ENCODE measurements around the gene WIF1. TPM values are rescaled to one million over a fixed set of nuclear protein-coding genes. Genes with fewer than 3 reads are reported as not detected.
A peak's percentile ranks its signal among the peaks of the same experiment; 100 is the strongest.

WIF1 gene
- polyA plus RNA-seq, 2 donors: 0.25 to 0.47 TPM

- no peak overlapping the region for H3K4me3 ChIP-seq (ENCODE audit: low read depth in 1 of 2, low read length in 2 of 2)
- H3K27me3 ChIP-seq (ENCODE audit: control insufficient read depth in 1 of 2, insufficient read depth in 2 of 2, low read length in 2 of 2): no peaks in the 10 kb centered on the region
- H3K36me3 ChIP-seq (ENCODE audit: control insufficient read depth in 2 of 2, insufficient read depth in 2 of 2, low read length in 1 of 2): no peaks in the 10 kb centered on the region
- H3K4me1 ChIP-seq (ENCODE audit: control insufficient read depth in 2 of 2, insufficient read depth in 2 of 2, low read length in 1 of 2): peaks cover 0 to 3% of the 10 kb centered on the region in 2 donors
- no peak overlapping the region for H3K27ac ChIP-seq (ENCODE audit: low read depth in 2 of 2, low read length in 1 of 2)
- peaks cover 0 to 2% of the 10 kb centered on the region in 2 donors for H3K9me3 ChIP-seq (ENCODE audit: control insufficient read depth in 2 of 2, insufficient read depth in 1 of 2, low read depth in 1 of 2, low read length in 1 of 2)
Measured at GRCh38 chr12:65016881-65017650, 104.0 kb downstream of the WIF1 start.

DNA sequence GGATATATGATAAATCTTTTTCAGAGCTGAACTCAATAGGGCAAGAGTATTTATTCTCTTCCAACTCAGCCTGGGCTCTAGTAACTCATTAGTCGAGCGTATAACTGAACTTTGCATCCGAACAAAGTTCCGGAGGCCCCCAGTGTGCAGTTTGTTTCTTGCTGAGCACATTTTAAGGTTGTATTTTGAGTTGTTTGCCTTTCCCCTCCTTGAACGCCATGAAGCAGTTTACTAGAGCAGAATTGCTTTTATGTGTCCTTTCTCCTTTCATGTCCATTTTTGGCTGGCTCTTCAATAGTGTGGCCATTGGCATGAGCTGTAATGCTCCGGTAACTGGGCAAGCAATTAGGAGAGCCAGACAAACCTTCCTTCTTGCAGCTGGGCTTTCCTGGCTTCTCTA lies 105.3 kb downstream of the WIF1 start:
- Histone ChIP-seq H3K27ac (ENCODE audit: low read depth in 2 of 2, low read length in 1 of 2) (no peak overlapping the region), H3K4me1 (ENCODE audit: control insufficient read depth in 2 of 2, insufficient read depth in 2 of 2, low read length in 1 of 2) (peaks cover 0 to 3% of the 10 kb centered on the region in 2 donors), H3K4me3 (ENCODE audit: low read depth in 1 of 2, low read length in 2 of 2) (no peak overlapping the region), H3K27me3 (ENCODE audit: control insufficient read depth in 1 of 2, insufficient read depth in 2 of 2, low read length in 2 of 2) (no peaks in the 10 kb centered on the region), H3K9me3 (ENCODE audit: control insufficient read depth in 2 of 2, insufficient read depth in 1 of 2, low read depth in 1 of 2, low read length in 1 of 2) (no peaks in the 10 kb centered on the region), H3K36me3 (ENCODE audit: control insufficient read depth in 2 of 2, insufficient read depth in 2 of 2, low read length in 1 of 2) (no peaks in the 10 kb centered on the region)
- 72 to 84% methylated on average over 6 of the region's 6 CpGs for WGBS, 2 donors

DNA sequence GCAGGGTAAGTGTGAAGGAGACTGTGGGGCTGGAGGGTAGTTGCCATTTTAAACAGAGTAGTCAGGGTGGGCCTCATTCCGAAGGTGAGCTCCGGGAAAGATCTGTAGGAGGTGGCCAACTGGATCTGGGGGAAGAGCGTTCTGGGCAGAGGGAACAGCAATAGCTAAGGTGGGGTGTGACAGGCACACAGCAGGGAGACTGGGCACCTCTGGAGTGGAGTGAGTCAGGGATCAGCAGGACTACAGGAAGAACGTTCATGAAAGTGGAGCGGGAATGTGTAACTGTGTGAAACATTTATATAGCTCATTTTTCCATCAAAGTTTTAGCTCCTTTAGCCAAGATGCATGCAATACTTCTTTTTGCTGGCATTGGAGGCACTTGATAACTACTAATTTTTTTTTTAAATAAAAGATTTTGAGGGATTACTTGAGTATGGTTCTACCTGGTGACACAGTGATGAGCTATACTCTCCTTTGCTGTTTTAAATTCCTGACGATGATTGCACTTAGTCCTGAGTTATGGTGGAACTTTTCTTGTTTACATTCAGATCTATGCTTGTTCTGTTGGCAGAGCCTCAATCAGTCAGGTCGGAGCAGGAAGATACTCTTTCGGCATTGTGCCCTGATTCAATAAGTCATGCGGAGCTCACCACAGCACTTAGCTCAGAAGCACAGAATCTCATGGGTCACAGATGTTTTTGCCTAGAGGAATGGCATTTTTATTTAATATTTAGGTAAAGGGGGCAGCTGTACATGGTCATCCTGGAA lies 106.4 kb downstream of the WIF1 start:
- H3K9me3 ChIP-seq (ENCODE audit: control insufficient read depth in 2 of 2, insufficient read depth in 1 of 2, low read depth in 1 of 2, low read length in 1 of 2): no peaks in the 10 kb centered on the region
- 53 to 59% methylated on average over 9 of the region's 9 CpGs for WGBS, 2 donors
- no peaks in the 10 kb centered on the region for H3K27me3 ChIP-seq (ENCODE audit: control insufficient read depth in 1 of 2, insufficient read depth in 2 of 2, low read length in 2 of 2)
- peaks cover 0 to 3% of the 10 kb centered on the region in 2 donors for H3K4me1 ChIP-seq (ENCODE audit: control insufficient read depth in 2 of 2, insufficient read depth in 2 of 2, low read length in 1 of 2)
- H3K4me3 ChIP-seq (ENCODE audit: low read depth in 1 of 2, low read length in 2 of 2): no peak overlapping the region
- peak overlapping the region in 1 of 2 donors; percentile 19 for H3K27ac ChIP-seq (ENCODE audit: low read depth in 2 of 2, low read length in 1 of 2)
- H3K36me3 ChIP-seq (ENCODE audit: control insufficient read depth in 2 of 2, insufficient read depth in 2 of 2, low read length in 1 of 2): no peaks in the 10 kb centered on the region

GRCh38 chr12:65010437-65010836 lies 110.7 kb downstream of the WIF1 start:
- H3K4me1 ChIP-seq (ENCODE audit: control insufficient read depth in 2 of 2, insufficient read depth in 2 of 2, low read length in 1 of 2): peaks cover 0 to 3% of the 10 kb centered on the region in 2 donors
- H3K9me3 ChIP-seq (ENCODE audit: control insufficient read depth in 2 of 2, insufficient read depth in 1 of 2, low read depth in 1 of 2, low read length in 1 of 2): no peaks in the 10 kb centered on the region
- WGBS, 2 donors: 38 to 58% methylated on average over 2 of the region's 2 CpGs
- H3K36me3 ChIP-seq (ENCODE audit: control insufficient read depth in 2 of 2, insufficient read depth in 2 of 2, low read length in 1 of 2): no peaks in the 10 kb centered on the region
- H3K27ac ChIP-seq (ENCODE audit: low read depth in 2 of 2, low read length in 1 of 2): no peak overlapping the region
- H3K4me3 ChIP-seq (ENCODE audit: low read depth in 1 of 2, low read length in 2 of 2): no peak overlapping the region
- H3K27me3 ChIP-seq (ENCODE audit: control insufficient read depth in 1 of 2, insufficient read depth in 2 of 2, low read length in 2 of 2): no peaks in the 10 kb centered on the region

DNA sequence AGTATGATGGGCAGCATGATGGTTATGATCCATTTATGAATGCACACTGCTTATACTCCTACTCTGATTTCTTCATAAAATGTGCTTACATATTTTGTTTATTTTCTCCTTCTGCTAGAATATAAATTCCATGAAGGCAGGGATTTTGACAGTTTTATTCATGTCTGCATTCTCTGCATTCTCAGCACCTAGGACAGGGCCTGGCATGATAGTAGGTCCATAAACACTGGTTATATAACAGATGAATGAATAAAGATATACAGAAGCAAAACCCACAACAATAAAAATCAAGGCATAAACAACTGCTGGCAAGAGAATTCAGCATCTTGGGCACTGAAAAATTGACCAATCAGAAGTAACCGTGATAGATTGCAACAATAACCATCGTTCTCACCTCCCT lies 115.4 kb downstream of the WIF1 start:
- 95 to 96% methylated on average over 2 of the region's 2 CpGs for WGBS, 2 donors
- no peaks in the 10 kb centered on the region for H3K4me1 ChIP-seq (ENCODE audit: control insufficient read depth in 2 of 2, insufficient read depth in 2 of 2, low read length in 1 of 2)
- no peaks in the 10 kb centered on the region for H3K9me3 ChIP-seq (ENCODE audit: control insufficient read depth in 2 of 2, insufficient read depth in 1 of 2, low read depth in 1 of 2, low read length in 1 of 2)
- no peak overlapping the region for H3K27ac ChIP-seq (ENCODE audit: low read depth in 2 of 2, low read length in 1 of 2)
- no peak overlapping the region for H3K4me3 ChIP-seq (ENCODE audit: low read depth in 1 of 2, low read length in 2 of 2)
- H3K27me3 ChIP-seq (ENCODE audit: control insufficient read depth in 1 of 2, insufficient read depth in 2 of 2, low read length in 2 of 2): no peaks in the 10 kb centered on the region
- H3K36me3 ChIP-seq (ENCODE audit: control insufficient read depth in 2 of 2, insufficient read depth in 2 of 2, low read length in 1 of 2): no peaks in the 10 kb centered on the region

GRCh38 chr12:65004270-65004669 lies 116.8 kb downstream of the WIF1 start:
- H3K36me3 ChIP-seq (ENCODE audit: control insufficient read depth in 2 of 2, insufficient read depth in 2 of 2, low read length in 1 of 2): no peaks in the 10 kb centered on the region
- H3K27ac ChIP-seq (ENCODE audit: low read depth in 2 of 2, low read length in 1 of 2): no peak overlapping the region
- 54 to 65% methylated on average over 1 of the region's 1 CpG for WGBS, 2 donors
- no peaks in the 10 kb centered on the region for H3K27me3 ChIP-seq (ENCODE audit: control insufficient read depth in 1 of 2, insufficient read depth in 2 of 2, low read length in 2 of 2)
- H3K9me3 ChIP-seq (ENCODE audit: control insufficient read depth in 2 of 2, insufficient read depth in 1 of 2, low read depth in 1 of 2, low read length in 1 of 2): no peaks in the 10 kb centered on the region
- no peaks in the 10 kb centered on the region for H3K4me1 ChIP-seq (ENCODE audit: control insufficient read depth in 2 of 2, insufficient read depth in 2 of 2, low read length in 1 of 2)
- H3K4me3 ChIP-seq (ENCODE audit: low read depth in 1 of 2, low read length in 2 of 2): no peak overlapping the region

Other genes with a start within 250 kb of the WIF1 start
- gene LEMD3, start 48.3 kb upstream of the WIF1 start, polyA plus RNA-seq: 1 to 10 TPM; 5.6 to 5.9 TPM
- gene MSRB3, start 157.4 kb upstream of the WIF1 start, polyA plus RNA-seq: 10 to 100 TPM in 1 of 2 donors, 1 to 10 TPM in 1; 5.4 to 14.8 TPM

Data from esophagus (tissue), 2 donors.